Body of pancreas (tissue), 4 donors: ENCODE results near the gene ANP32A. TPM values are rescaled to one million over a fixed set of nuclear protein-coding genes. Genes with fewer than 3 reads are reported as not detected.

ENCODE experiments used
- ATAC-seq: fragments of 150-250 bp; one replicate; pipeline ENCODE4 v1.9.1; 2016
- DNase-seq, 4 donors: peaks; one replicate each; pipeline ENCODE4 v3.0.0-alpha.2; 2019
- H3K27ac ChIP-seq, 4 donors: fragments of 200-600 bp; sonication (generic); 1 replicate in 3 of 4; 2 replicates in 1 of 4; pipeline versions ENCODE4 v1.5.1 to v1.6.1; 2016 to 2019; ENCODE audit warnings: mild to moderate bottlenecking in 1 of 4, mixed read lengths in 1 of 4, moderate library complexity in 1 of 4
- H3K27me3 ChIP-seq, 2 donors: fragments of 200-600 bp; sonication (generic); one replicate each; pipeline ENCODE4 v1.6.0; 2016; ENCODE audit warnings: mild to moderate bottlenecking in 1 of 2
- H3K36me3 ChIP-seq, 2 donors: fragments of 200-600 bp; sonication (generic); replicated peaks in 1 of 2; 2 replicates each; pipeline ENCODE4 v1.5.1; 2016; ENCODE audit warnings: low read depth in 2 of 2; ENCODE audit not compliant: insufficient read depth in 1 of 2
- H3K4me1 ChIP-seq: fragments of 200-600 bp; sonication (generic); one replicate; pipeline ENCODE4 v1.6.0; 2016
- H3K4me3 ChIP-seq, 2 donors: fragments of 200-600 bp; sonication (generic); 1 replicate in 1 of 2; 2 replicates in 1 of 2; pipeline ENCODE4 v1.5.1; 2016 to 2019
- H3K9me3 ChIP-seq, 3 donors: fragments of 200-600 bp; sonication (generic); 1 replicate in 2 of 3; 2 replicates in 1 of 3; pipeline ENCODE4 v1.5.1; 2016
- POLR2A ChIP-seq, 3 donors: fragments of 450-650 bp; IDR thresholded peaks; one replicate each; pipeline ENCODE4 v1.6.1; 2016; ENCODE audit warnings: antibody characterized with exemption in 3 of 3, mild to moderate bottlenecking in 2 of 3
- WGBS, 2 donors: methylation state at CpG; one replicate each; pipeline ENCODE4 v1.1.5; 2017; 5-methylcytosine and 5-hydroxymethylcytosine counted together
- intact Hi-C: fragments of 100-400 bp; cut with DNase I; formaldehyde crosslinking; loops from one replicate; pipeline ENCODE4 v1.15.1; 2023
- total RNA-seq, 2 donors: library from RNA; depleted of rRNA; stranded (reverse); fragments of >200 nt; gene quantifications; one replicate each; pipeline ENCODE4 v1.1.0, GENCODE V29; 2016
- TF ChIP-seq, protein P1 (sequence below), 7 experiments: fragments of 450-650 bp in 4 of 7; fragments of 200-600 bp in 3 of 7; sonication (generic) in 3 of 7; IDR thresholded peaks; one replicate each; pipeline ENCODE4 v1.5.1; 2016 to 2019; ENCODE audit warnings: antibody characterized with exemption in 7 of 7

The ANP32A gene
- total RNA-seq, 2 donors from 2014 or later: 27.7 to 37.4 TPM

GRCh38 chr15:68755731-68756130 lies 65.0 kb downstream of the ANP32A start:
- intact Hi-C loops: no loop called here
- WGBS, 2 donors: 34 to 54% methylated on average over 2 of the region's 2 CpGs

GRCh38 chr15:68751622-68752021 lies 69.1 kb downstream of the ANP32A start:
- ATAC-seq: no peak
- Histone ChIP-seq H3K4me1 (no peaks in the 10 kb centered on the region), H3K36me3 (no peaks in the 10 kb centered on the region), H3K4me3 (no peak overlapping the region), H3K9me3 (no peaks in the 10 kb centered on the region), H3K27ac (no peak overlapping the region), H3K27me3 (no peaks in the 10 kb centered on the region)
- no peak for DNase-seq
- intact Hi-C loops: no loop called here
- TF ChIP-seq, protein P1, sequence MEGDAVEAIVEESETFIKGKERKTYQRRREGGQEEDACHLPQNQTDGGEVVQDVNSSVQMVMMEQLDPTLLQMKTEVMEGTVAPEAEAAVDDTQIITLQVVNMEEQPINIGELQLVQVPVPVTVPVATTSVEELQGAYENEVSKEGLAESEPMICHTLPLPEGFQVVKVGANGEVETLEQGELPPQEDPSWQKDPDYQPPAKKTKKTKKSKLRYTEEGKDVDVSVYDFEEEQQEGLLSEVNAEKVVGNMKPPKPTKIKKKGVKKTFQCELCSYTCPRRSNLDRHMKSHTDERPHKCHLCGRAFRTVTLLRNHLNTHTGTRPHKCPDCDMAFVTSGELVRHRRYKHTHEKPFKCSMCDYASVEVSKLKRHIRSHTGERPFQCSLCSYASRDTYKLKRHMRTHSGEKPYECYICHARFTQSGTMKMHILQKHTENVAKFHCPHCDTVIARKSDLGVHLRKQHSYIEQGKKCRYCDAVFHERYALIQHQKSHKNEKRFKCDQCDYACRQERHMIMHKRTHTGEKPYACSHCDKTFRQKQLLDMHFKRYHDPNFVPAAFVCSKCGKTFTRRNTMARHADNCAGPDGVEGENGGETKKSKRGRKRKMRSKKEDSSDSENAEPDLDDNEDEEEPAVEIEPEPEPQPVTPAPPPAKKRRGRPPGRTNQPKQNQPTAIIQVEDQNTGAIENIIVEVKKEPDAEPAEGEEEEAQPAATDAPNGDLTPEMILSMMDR (IDR thresholded peaks at IDR 0.05): no peak
- TF ChIP-seq POLR2A (IDR thresholded peaks at IDR 0.05): no peak

More at GRCh38 chr15:68755731-68756130, 65.0 kb downstream of the ANP32A start:
- H3K4me1 ChIP-seq: no peaks in the 10 kb centered on the region
- H3K9me3 ChIP-seq: no peaks in the 10 kb centered on the region
- H3K36me3 ChIP-seq: no peaks in the 10 kb centered on the region
- no peaks in the 10 kb centered on the region for H3K27me3 ChIP-seq
- no peak for TF ChIP-seq POLR2A (IDR thresholded peaks at IDR 0.05)
- TF ChIP-seq, protein P1 (IDR thresholded peaks at IDR 0.05): no peak
- no peak overlapping the region for H3K4me3 ChIP-seq
- no peak for ATAC-seq
- H3K27ac ChIP-seq: no peak overlapping the region
- no peak for DNase-seq

- H3K36me3 ChIP-seq: no peaks in the 10 kb centered on the region
- no peaks in the 10 kb centered on the region for H3K9me3 ChIP-seq
- H3K27ac ChIP-seq: no peak overlapping the region
- no peaks in the 10 kb centered on the region for H3K4me1 ChIP-seq
- ATAC-seq (no peak), DNase-seq (no peak)
- no peaks in the 10 kb centered on the region for H3K27me3 ChIP-seq
- no peak for TF ChIP-seq POLR2A (IDR thresholded peaks at IDR 0.05)
- TF ChIP-seq, protein P1 (IDR thresholded peaks at IDR 0.05): no peak
- WGBS, 2 donors: 75% methylated on average over 1 to 2 of the region's 2 CpGs
- intact Hi-C loops: no loop called here
- no peak overlapping the region for H3K4me3 ChIP-seq
These were observed 70.9 kb downstream of the ANP32A start for GRCh38 chr15:68749793-68750192.

GRCh38 chr15:68749365-68749764 lies 71.3 kb downstream of the ANP32A start:
- DNase-seq (no peak), ATAC-seq (no peak)
- TF ChIP-seq, protein P1 (IDR thresholded peaks at IDR 0.05): no peak
- no peak for TF ChIP-seq POLR2A (IDR thresholded peaks at IDR 0.05)
- H3K27ac ChIP-seq: no peak overlapping the region
- intact Hi-C loops: no loop called here
- no peaks in the 10 kb centered on the region for H3K4me1 ChIP-seq
- H3K4me3 ChIP-seq: no peak overlapping the region
- H3K27me3 ChIP-seq: no peaks in the 10 kb centered on the region
- H3K36me3 ChIP-seq: no peaks in the 10 kb centered on the region
- WGBS, 2 donors: 84 to 87% methylated on average over 7 of the region's 7 CpGs
- no peaks in the 10 kb centered on the region for H3K9me3 ChIP-seq

- Histone ChIP-seq H3K27me3 (no peaks in the 10 kb centered on the region), H3K4me1 (no peaks in the 10 kb centered on the region), H3K36me3 (no peaks in the 10 kb centered on the region), H3K4me3 (no peak overlapping the region), H3K9me3 (no peaks in the 10 kb centered on the region), H3K27ac (no peak overlapping the region)
- no peak for ATAC-seq
- intact Hi-C loops: no loop called here
- WGBS, 2 donors: 88 to 89% methylated on average over 3 of the region's 3 CpGs
- TF ChIP-seq POLR2A (IDR thresholded peaks at IDR 0.05): no peak
- TF ChIP-seq, protein P1 (IDR thresholded peaks at IDR 0.05): no peak
- DNase-seq: no peak
These were observed 77.4 kb downstream of the ANP32A start for GRCh38 chr15:68743256-68743655.
